ENCODE measurements around the gene GEMIN4. TPM values are rescaled to one million over a fixed set of nuclear protein-coding genes. Genes with fewer than 3 reads are reported as not detected.
A peak's percentile ranks its signal among the peaks of the same experiment; 100 is the strongest.

Gene GEMIN4
- total and polyA plus RNA-seq, 2 donors (not counting 1 experiment from before 2014, with no cell fraction given): 7.4 to 9.3 TPM

GRCh38 chr17:774313-774584, 22.2 kb upstream of the GEMIN4 start:
- Histone ChIP-seq H3K9ac (ENCODE audit: insufficient read depth, low read length) (no peak overlapping the region), H3K27ac (ENCODE audit: insufficient read depth, low read length) (no peak overlapping the region), H3K9me3 (ENCODE audit: control insufficient read depth, insufficient read depth, low read depth, low read length) (no peaks in the 10 kb centered on the region), H3K4me2 (ENCODE audit: extremely low read depth, insufficient read depth, low read length) (no peak overlapping the region), H3K36me3 (ENCODE audit: control insufficient read depth, insufficient read depth, low read length) (peaks cover 18% of the 10 kb centered on the region), H4K20me1 (ENCODE audit: control insufficient read depth, extremely low read depth, insufficient read depth, low read length) (no peaks in the 10 kb centered on the region), H2AFZ (ENCODE audit: low read length) (no peak overlapping the region), H3K79me2 (ENCODE audit: control insufficient read depth, insufficient read depth, low read length) (no peaks in the 10 kb centered on the region), H3K4me1 (ENCODE audit: control insufficient read depth, extremely low read depth, insufficient read depth, low read length) (no peaks in the 10 kb centered on the region), H3K4me3 (replicated peaks in 1 of 4; ENCODE audit: control extremely low read depth in 1 of 4, insufficient read depth in 1 of 4, low read depth in 3 of 4, low read length in 4 of 4) (no peak overlapping the region), H3K27me3 (ENCODE audit: control insufficient read depth, insufficient read depth, low read length) (no peaks in the 10 kb centered on the region)
- no peak for TF ChIP-seq CTCF (conservative IDR thresholded peaks at IDR 0.05 in 1 of 2, IDR thresholded peaks at IDR 0.05 in 1 of 2; ENCODE audit: low read depth in 1 of 2, low read length in 2 of 2)
- TF ChIP-seq EZH2 (IDR thresholded peaks at IDR 0.05; ENCODE audit: low read length, missing control alignments): no peak
- no peak for DNase-seq (ENCODE audit: low read depth in 2 of 2)

GRCh38 chr17:773467-774312, 21.6 kb upstream of the GEMIN4 start:
- Histone ChIP-seq H3K4me3 (replicated peaks in 1 of 4; ENCODE audit: control extremely low read depth in 1 of 4, insufficient read depth in 1 of 4, low read depth in 3 of 4, low read length in 4 of 4) (no peak overlapping the region), H3K4me1 (ENCODE audit: control insufficient read depth, extremely low read depth, insufficient read depth, low read length) (no peaks in the 10 kb centered on the region), H3K27ac (ENCODE audit: insufficient read depth, low read length) (no peak overlapping the region), H3K36me3 (ENCODE audit: control insufficient read depth, insufficient read depth, low read length) (peaks cover 17% of the 10 kb centered on the region), H3K27me3 (ENCODE audit: control insufficient read depth, insufficient read depth, low read length) (no peaks in the 10 kb centered on the region), H2AFZ (ENCODE audit: low read length) (no peak overlapping the region), H4K20me1 (ENCODE audit: control insufficient read depth, extremely low read depth, insufficient read depth, low read length) (no peaks in the 10 kb centered on the region), H3K79me2 (ENCODE audit: control insufficient read depth, insufficient read depth, low read length) (no peaks in the 10 kb centered on the region), H3K9ac (ENCODE audit: insufficient read depth, low read length) (no peak overlapping the region), H3K4me2 (ENCODE audit: extremely low read depth, insufficient read depth, low read length) (no peak overlapping the region), H3K9me3 (ENCODE audit: control insufficient read depth, insufficient read depth, low read depth, low read length) (no peaks in the 10 kb centered on the region)
- TF ChIP-seq EZH2 (IDR thresholded peaks at IDR 0.05; ENCODE audit: low read length, missing control alignments): no peak
- no peak for TF ChIP-seq CTCF (conservative IDR thresholded peaks at IDR 0.05 in 1 of 2, IDR thresholded peaks at IDR 0.05 in 1 of 2; ENCODE audit: low read depth in 1 of 2, low read length in 2 of 2)
- DNase-seq (ENCODE audit: low read depth in 2 of 2): peak in 1 of 2 donors; percentile 27

GRCh38 chr17:773016-773415, 21.0 kb upstream of the GEMIN4 start:
- DNase-seq (ENCODE audit: low read depth in 2 of 2): no peak
- Histone ChIP-seq H3K9ac (ENCODE audit: insufficient read depth, low read length) (no peak overlapping the region), H3K4me2 (ENCODE audit: extremely low read depth, insufficient read depth, low read length) (no peak overlapping the region), H3K9me3 (ENCODE audit: control insufficient read depth, insufficient read depth, low read depth, low read length) (no peaks in the 10 kb centered on the region), H3K36me3 (ENCODE audit: control insufficient read depth, insufficient read depth, low read length) (peaks cover 15% of the 10 kb centered on the region), H3K4me3 (replicated peaks in 1 of 4; ENCODE audit: control extremely low read depth in 1 of 4, insufficient read depth in 1 of 4, low read depth in 3 of 4, low read length in 4 of 4) (no peak overlapping the region), H3K4me1 (ENCODE audit: control insufficient read depth, extremely low read depth, insufficient read depth, low read length) (no peaks in the 10 kb centered on the region), H3K79me2 (ENCODE audit: control insufficient read depth, insufficient read depth, low read length) (no peaks in the 10 kb centered on the region), H4K20me1 (ENCODE audit: control insufficient read depth, extremely low read depth, insufficient read depth, low read length) (no peaks in the 10 kb centered on the region), H3K27ac (ENCODE audit: insufficient read depth, low read length) (no peak overlapping the region), H2AFZ (ENCODE audit: low read length) (no peak overlapping the region), H3K27me3 (ENCODE audit: control insufficient read depth, insufficient read depth, low read length) (no peaks in the 10 kb centered on the region)
- TF ChIP-seq EZH2 (IDR thresholded peaks at IDR 0.05; ENCODE audit: low read length, missing control alignments): no peak
- no peak for TF ChIP-seq CTCF (conservative IDR thresholded peaks at IDR 0.05 in 1 of 2, IDR thresholded peaks at IDR 0.05 in 1 of 2; ENCODE audit: low read depth in 1 of 2, low read length in 2 of 2)
